Cortex of kidney (tissue), 1 donor: ENCODE results near the gene POLE3.
"Not testable (repeated sequence)": the region's sequence is repeated elsewhere in the genome, so short reads cannot be mapped to it uniquely, and the experiment has no call there.

Source experiments
- DNase-seq: peaks from one replicate; lab custom pipeline; 2025; lab: John Stamatoyannopoulos, UW

The POLE3 gene, protein sequence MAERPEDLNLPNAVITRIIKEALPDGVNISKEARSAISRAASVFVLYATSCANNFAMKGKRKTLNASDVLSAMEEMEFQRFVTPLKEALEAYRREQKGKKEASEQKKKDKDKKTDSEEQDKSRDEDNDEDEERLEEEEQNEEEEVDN

DNA sequence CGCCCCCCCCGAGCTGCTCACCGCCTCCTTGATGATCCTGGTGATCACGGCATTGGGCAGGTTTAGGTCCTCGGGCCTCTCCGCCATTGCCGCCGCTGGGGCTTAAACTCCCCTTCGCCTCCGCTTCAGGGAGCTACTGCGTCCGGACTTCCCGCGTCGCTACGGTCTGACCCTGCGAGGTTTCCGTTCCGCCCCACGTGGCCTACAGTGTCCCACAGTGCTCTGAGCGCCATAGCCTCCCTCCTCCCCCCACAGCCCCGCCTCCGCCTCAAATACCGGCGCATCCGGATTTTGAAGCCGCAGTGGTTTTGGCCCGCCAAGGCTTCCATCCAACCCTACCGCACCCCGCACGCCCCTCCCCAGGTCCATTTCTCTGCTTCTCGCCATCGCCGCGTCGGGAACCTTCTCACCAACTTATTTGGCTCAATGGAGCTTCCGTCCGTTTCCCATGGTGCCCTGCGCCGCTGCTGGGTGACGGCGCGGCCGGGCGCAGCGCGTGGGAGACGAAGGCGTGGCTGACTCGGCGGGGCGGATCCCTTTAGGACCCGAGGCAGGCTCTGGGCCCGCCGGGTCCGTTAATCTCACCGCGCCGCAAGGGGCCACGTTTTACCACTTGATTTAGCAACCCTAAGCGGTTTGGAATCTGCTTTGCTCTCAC, at the start of gene POLE3, which contains the start of gene C9orf43:
Gene POLE3 (minus strand): TSS at position 469 of the 658 bp plus-strand sequence. CDS start 382 bp downstream, at position 87.
Gene C9orf43 (plus strand): TSS at position 541 of the 658 bp plus-strand sequence. CDS start 2,747 bp downstream, outside the sequence.
- peak; percentile 83 for DNase-seq

DNA sequence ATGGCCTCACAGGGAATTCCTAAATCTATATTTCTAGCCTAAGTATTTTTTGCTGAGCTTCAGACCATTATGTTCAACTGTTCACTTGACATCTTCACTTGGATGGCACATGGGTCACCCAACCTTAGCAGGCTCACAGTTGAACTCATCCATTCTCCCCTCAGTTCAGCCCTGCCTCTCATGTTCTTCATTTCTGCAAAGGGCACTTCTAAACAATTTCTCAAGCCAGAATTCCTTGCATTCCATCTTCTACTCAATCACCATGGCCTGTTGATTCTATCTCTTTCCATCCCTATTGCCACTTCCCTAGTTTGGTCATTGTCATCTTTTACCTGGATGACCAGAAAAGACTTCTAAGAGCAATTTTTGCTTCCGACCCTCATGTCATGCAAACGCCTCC, 45.8 kb upstream of the POLE3 start:
- DNase-seq, result no peak

DNA sequence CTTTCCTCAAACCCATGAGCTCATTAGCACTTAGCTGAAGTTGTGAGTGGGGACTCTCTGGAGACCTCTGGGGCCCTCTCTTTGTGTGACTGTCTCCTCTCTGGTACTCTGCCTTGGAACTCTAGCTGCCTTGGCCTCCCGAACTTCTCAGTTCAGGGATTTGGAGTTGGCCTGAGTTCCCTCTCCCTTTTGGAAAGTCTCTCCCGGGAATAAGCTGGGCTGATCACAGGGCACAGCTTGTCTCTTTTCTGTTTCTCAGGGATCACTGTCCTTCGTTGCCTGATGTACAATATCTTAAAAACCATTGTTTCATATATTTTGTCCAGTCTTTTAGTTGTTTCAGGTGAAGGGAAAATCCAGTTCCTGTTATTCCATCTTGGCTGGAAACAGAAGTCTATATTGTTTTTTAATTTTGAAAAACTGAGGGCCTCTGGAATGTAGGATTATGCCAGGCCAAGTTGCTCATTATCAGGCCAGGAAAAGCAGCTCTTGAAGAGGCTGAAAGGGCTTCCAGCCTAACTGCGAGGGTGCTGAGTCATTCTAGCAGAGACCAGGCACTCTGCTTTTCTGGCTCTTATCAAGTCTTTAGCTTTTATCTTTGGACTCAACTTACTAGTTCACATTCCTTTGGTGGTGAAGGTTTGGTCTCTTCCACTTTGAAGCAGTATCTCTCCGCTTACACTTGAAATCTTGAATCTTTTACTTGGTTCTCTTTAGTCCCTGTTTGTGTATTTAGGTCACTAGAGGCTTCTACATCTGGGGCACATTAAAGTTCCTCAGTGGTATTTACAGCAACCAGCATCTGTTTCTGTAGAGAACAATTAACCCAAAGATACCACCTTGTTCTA, 44.7 kb upstream of the POLE3 start:
- no peak for DNase-seq

DNA sequence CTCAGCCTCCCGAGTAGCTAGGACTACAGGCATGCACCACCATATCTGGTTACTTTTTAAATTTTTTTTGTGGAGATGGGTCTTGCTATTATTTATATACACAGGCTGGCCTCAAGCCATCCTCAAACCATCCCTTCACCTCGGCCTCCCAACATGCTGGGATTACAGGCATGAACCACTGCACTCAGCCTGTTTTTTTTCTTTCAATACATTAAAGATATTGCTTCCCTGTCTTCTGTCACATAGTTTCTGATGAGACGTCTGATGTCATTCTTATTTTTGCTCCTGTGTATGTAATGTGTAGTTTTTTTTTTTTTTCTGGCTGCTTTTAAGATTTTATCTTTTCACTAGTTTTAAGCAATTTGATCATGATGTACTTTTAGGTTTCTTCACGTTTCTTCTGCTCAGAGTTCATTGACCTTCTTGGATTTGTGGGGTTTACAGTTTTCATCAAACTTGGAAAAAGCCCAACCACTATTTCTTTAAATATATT, 41.7 kb upstream of the POLE3 start:
- no peak for DNase-seq

DNA sequence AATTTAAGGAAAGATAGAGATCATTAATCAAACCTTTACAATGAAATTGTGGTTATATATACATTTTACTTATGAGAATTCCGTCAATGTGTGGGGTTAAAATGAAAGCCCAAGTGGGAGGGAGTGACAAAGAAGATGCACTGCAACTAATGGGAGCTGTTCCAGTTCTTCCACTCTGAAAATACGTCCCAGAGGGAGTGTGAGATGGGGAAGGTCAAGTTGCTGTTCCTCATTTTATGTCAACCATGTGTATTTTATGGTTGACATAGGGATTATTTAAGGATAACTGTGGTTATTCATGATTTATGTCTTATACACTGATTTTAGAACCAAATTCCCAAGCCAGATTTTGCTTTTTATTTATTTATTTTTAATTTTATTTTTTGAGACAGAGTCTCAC, 38.9 kb upstream of the POLE3 start:
- DNase-seq, result no peak

DNA sequence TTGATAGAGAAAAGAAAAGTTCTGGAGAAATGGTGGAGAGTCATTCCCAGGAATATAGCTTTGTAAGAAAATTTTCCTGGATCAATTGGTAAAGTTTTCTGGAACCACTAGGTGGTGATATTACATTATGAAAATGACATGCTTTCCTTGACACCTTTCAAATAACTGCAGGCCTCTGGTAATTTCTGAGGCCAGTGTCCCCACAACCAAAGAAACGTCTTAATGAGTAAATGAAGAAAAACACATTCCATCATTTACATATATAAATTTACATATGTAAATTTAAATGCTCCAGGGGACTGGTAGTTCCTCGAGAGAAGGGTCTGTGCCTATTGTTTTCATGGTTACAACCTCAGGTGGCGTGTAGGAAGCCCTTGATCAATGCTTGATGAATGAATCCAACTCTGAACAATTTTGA, 35.9 kb upstream of the POLE3 start:
- no peak for DNase-seq

DNA sequence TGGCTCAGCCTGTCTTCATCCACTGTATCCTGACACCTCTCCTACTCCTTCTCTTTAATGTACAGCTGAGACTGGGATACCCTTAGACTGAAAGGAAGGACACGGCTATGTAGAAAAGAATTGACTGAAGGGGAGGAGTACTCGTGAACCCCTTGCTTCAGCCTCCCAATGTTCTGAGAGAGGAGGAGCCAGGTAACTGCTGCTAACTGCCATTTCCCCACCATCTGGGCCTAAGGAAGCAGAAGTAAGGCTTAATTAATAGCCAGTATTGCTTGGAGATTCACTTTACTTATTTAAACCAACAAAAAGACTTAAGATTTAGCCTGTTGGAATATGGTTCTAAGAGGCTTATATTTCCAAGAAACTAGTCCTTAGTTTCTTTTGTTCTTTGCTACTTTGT, 34.3 kb upstream of the POLE3 start:
- no peak for DNase-seq

DNA sequence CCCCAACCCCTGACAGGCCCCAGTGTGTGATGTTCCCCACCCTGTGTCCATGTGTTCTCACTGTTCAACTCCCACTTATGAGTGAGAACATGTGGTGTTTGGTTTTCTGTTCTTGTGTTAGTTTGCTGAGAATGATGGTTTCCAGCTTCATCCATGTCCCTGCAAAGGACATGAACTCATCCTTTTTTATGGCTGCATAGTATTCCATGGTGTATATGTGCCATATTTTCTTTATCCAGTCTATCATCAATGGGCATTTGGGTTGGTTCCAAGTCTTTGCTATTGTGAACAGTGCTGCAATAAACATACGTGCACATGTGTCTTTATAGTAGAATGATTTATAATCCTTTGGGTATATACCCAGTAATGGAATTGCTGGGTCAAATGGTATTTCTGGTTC, 27.2 kb upstream of the POLE3 start:
- not testable (repeated sequence) for DNase-seq

DNA sequence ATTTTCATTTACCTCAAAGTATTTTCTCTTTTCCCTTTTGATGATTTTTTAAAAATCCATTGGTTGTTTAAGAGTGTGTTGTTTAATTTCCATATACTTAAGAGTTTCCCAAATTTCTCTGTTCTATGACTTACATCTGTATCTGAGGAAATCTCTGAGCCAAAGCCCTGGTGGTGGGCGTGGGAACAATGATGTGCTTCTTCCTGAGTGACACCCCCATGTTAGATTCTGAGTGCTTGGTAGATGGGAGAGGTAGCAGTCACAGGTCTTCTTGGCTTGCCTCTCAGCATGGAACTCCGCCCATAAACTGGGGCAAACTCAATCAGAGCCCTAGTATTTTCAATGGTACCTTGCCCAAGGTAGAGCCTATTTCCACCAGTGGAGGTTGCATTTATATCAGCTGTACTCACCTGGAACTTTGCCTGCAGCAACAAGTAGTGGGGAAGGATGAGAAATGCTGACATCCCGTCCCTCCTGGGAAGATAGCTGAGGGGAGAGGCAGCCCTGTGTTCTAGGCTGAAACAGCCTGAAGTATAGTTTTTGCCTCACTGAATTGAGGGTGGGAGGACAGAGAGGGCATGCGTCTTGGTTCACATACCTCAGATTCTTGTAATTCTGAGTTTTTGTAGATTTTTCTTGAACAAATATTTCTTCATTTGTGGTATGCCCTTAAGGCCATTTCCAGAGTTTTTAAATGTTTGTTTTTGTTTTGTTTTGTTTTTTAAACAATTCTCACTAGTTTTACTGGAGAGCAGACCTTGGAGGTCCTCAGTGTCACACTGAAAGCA, 26.4 kb upstream of the POLE3 start:
- DNase-seq, result no peak

DNA sequence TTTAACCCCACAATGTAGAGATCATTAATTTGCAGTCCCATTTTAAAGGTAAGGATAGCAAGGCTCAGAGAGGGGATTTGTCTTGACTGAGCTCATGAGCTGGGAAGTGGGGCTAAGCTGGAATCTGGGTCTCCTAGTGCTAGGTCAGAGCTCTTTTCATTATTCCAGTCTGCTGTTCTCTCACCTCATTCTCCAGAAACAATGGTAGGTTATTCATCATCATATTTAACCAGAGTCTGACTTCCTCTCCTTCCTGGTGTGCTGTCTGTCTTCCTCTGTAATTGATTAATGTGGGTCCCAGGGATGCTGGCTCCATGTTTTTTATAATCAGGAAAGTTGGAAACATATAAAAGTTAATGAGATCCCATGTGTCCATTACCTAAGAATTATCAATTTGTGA, 20.7 kb upstream of the POLE3 start:
- DNase-seq, result no peak

DNA sequence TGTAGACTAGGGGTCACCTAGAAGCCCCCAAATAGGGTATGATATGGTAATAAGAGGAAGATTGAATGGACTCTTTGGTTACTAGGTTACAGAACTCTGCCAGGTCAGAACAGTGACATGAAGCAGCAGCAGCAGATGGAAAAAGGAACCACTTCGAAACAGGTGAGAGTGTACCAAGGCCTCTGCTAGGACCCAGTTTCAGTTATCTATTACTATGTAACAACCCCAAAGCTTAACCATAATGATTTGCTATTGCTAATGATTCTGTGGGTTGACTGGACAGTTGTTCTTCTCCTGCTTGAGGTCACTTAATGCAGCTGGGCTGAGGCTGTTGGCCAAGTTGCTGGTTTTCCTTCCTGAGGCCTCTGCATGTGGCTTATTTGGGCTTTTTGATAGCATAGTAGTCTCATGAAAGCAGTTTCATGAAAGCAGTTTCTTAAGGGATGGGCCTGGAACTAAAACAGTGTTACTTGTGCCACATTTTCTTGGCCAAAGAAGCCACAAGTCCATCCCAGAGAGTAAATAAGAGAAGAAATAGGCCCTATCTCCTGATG, 17.7 kb upstream of the POLE3 start:
- no peak for DNase-seq

DNA sequence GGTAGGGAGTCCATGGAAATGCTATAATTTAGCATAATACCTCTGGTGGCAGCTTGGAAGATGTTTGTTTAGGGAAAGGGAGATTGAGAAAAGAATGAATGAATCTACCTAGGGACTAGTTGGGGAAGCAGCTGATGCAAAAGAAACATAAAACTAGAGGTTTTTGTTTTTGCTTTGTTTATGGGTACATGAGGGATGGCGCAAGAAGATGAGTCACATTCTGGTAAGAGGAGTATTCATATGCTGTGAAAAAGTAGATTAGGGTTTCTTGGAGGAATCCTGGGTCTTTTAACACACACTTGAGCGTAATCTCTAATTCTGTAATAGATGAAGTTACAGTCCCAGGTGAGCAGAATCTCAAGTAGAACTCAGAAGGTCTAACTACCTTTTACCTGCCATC, 17.2 kb upstream of the POLE3 start:
- DNase-seq, result no peak

DNA sequence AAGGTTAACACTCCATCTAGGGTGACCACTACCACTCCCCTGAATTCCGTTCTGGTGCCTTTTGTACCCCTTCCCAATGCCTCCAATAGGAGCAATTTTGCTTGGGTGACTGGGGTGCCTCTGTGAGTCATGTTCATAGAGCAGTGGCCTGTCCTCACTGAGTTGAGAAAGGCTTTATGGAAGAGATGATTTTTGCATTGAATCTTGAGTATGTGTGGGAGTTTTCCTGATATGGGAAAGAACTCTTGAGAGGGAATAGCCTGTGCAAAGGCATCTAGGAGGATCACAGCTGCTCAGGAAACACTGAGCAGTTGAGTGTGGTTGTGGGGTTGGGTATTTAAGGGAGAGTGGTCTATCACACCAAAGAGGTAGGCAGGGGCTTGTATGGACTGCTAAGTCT, 16.2 kb upstream of the POLE3 start:
- DNase-seq, result no peak

DNA sequence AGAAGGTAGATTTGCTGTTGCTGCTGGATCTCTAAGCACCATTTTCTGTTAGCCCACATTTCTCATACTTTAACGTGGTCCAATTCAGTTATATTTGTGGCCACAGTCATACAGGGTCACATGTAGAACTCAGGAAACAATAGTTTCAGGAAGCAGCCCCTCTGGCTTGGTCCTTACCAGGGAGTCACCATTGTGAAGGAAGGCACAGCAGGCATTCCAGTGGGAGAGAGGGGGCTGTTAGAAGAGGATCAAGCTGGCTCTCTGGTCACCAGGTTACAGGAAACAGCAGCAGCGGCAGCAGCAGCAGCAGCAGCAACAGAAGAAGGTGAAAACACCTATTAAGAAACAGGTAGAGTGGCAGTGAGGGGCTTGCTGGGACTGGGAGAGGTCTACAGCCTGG, 14.6 kb upstream of the POLE3 start:
- DNase-seq, result no peak

DNA sequence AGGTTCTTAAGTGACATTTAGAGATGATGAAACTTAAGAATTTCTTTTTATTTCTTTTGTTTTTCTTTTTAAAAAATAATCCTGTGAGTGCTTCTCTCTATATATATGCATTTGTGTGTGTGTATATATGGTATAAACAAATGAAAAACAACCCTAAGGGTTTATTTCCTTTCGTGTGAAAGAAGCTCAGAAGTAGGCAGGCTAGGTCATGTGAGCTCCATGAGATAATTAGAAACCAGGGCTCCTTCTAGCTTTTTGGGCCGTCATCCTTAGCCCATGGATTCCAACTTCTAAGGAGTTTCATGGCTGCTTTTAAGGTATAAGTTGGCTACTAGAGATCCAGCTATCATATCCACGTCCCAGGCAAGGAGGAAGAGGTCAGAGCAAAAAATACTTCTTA, 11.3 kb upstream of the POLE3 start:
- DNase-seq, result no peak

DNA sequence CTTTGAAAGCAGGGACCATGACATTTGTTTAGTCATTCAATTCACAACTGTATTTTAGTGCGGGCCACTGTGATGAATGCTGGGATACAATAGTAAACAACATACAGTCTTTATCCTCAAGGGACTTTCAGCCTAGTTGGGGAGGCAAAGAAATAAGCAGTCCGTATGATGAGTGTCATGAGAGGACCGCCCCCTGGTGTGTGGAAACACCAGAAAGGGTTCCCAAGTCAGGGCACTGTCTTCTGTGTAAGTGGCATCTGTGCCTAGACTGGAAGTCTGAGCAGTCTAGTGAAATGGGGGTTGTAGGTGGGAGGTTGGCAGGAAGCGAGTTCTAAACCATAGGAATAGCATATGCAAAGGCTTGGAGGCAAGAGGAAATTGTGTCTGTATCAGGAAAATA, 6.9 kb upstream of the POLE3 start:
- DNase-seq, result no peak

DNA sequence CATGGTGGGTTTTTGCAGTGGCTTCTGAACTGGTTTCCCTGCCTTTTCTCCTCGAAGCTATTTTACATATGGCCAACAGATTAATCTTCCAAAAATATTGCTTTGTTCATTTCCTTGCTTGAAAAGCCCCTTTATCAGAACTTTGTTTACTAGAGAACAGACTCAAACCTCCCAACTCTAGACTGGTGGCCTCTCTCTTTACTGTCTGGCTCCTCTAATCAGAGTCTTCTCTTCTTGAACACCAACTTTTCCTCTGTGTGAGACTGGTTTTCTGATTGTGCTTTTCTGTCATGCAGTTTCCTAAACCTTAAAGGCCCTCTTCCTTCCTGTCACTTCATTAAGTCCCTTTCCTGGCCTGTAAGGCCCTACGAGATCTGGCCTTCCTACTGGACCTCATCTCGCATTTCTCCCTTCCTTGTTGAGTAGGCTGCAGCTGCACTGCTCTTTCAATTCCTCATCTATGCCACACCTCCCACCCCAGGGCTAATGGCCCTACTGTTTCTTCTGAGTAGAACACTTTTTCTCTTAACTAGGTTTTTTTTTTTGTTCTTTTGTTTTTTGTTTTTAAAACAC, 5.8 kb upstream of the POLE3 start:
- no peak for DNase-seq

DNA sequence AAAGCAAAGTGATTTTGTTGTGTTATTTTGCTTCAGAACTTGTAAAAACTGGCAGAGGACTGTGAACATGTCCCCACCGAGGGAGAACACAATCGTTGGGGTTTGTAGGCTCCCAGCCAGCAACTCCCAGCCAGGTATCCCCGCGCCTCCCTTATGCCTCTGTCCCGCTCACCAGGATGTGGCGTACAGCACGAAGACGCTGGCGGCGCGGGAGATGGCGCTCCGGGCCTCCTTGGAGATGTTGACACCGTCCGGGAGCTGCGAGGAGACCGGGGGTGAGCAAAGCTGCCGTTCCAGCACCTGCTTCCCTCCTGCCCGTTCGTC, 630 bp downstream of the POLE3 start:
- no peak for DNase-seq

DNA sequence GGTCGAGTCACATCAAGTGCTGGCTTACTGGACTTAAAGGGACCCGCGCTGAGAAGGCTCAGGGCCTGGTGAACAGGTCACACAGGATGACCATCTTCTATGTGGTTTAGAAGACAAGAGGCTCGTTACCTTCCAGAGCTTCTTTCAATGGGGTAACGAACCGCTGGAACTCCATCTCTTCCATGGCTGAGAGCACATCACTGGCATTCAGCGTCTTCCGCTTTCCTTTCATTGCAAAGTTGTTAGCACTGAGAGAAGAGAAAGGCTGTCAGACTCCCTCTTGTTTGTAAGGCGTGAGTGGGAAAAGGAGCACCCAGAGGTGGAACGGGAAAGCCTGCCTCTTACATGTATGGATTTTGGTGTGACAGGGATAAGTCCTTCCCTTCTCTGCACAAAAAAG, 994 bp downstream of the POLE3 start:
- no peak for DNase-seq

DNA sequence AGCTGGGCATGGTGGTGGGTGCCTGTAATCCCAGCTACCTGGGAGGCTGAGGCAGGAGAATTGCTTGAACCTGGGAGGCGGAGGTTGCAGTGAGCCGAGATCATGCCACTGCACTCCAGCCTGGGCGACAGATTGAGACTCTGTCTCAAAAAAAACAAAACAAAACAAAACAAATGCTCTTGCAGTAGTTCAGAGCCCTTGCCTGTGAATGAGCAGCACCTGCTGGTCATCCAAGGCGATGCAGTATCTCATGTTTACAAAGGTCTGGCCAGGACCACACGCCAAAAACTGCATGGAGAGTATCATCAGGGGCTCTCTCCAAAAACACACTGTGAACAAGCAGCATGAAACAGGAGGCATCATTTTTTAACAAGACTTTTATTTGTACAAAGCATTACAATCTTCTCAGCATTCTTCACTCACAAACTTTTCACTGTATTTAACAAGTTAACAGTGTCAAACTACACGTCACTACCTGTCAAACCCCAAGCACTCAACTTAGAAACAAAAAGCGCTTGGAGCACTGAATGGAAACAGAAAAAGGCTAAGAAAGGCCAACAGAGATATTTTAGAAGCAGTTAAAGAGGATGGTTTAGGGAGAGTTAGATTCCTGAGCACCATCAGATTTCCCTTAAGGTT, 3.5 kb downstream of the POLE3 start:
- DNase-seq, result not testable (repeated sequence)

DNA sequence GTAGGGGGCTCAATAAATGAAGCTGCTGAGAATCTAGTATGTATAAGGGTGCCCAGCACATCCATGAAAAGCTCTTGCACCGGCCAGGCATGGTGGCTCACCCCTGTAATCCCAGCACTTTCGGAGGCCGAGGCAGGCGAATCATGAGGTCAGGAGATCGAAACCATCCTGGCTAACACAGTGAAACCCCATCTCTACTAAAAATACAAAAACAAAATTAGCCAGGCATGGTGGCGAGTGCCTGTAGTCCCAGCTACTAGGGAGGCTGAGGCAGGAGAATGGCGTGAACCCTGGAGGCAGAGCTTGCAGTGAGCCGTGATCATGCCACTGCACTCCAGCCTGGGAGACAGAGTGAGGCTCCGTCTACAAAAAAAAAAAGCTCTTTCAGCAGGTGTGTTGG, 4.1 kb downstream of the POLE3 start:
- not testable (repeated sequence) for DNase-seq
